Esophagus mucosa (tissue), 1 donor: Measurements from ENCODE around the gene RRP1. TPM values are rescaled to one million over a fixed set of nuclear protein-coding genes. Genes with fewer than 3 reads are reported as not detected.
A peak's percentile ranks its signal among the peaks of the same experiment; 100 is the strongest.

Source experiments
- ATAC-seq: fragments of 200-7000 bp; cut with Tn5 transposase; one replicate; pipeline ENCODE4 v1.9.1; 2020
- total RNA-seq: library from RNA; stranded (reverse); gene quantifications from one replicate; pipeline ENCODE4 v1.2.4, GENCODE V29; 2023
- donor health status: DM: yes; HTN: yes; CAD: no.

The RRP1 gene
- total RNA-seq, 1 donor from 2014 or later: 30.8 TPM

- ATAC-seq: no peak
Measured at GRCh38 chr21:43845386-43845785, 56.0 kb downstream of the RRP1 start.

GRCh38 chr21:43846430-43846829 lies 57.1 kb downstream of the RRP1 start:
- no peak for ATAC-seq

GRCh38 chr21:43847301-43847700 lies 57.9 kb downstream of the RRP1 start:
- no peak for ATAC-seq

GRCh38 chr21:43848771-43849170 lies 59.4 kb downstream of the RRP1 start:
- peak; percentile 86 for ATAC-seq

- ATAC-seq: peak; percentile 71
Measured at GRCh38 chr21:43849532-43850299, 60.3 kb downstream of the RRP1 start.

- no peak for ATAC-seq
Measured at GRCh38 chr21:43850728-43851295, 61.4 kb downstream of the RRP1 start.

GRCh38 chr21:43851593-43851992 lies 62.2 kb downstream of the RRP1 start:
- ATAC-seq: no peak

- ATAC-seq: no peak
Measured at GRCh38 chr21:43853851-43854772, 64.7 kb downstream of the RRP1 start.

Other genes starting within 250 kb of the RRP1 start
- gene HSF2BP, start 130.1 kb upstream of the RRP1 start, total RNA-seq: 0.92 TPM
- gene RRP1B, start 130.0 kb upstream of the RRP1 start, total RNA-seq: 15.4 TPM
- 134 TPM for gene PDXK, start 70.4 kb upstream of the RRP1 start, total RNA-seq
- 2,371 TPM for gene CSTB, start 13.3 kb upstream of the RRP1 start, total RNA-seq
- 49.1 TPM for gene AGPAT3, start 75.6 kb downstream of the RRP1 start, total RNA-seq
- 20.2 TPM for gene TRAPPC10, start 222.7 kb downstream of the RRP1 start, total RNA-seq